Neural progenitor cell (in vitro differentiated cells): Measurements from ENCODE around the gene SLC41A1.

ENCODE experiments used
- CTCF ChIP-seq: fragments of 200-600 bp; sonication (generic); IDR thresholded peaks from 2 replicates; pipeline ENCODE4 v1.5.1; 2017; ENCODE audit warnings: antibody characterized with exemption, mild to moderate bottlenecking
- EZH2 ChIP-seq: fragments of 200-600 bp; sonication (generic); IDR thresholded peaks from 2 replicates; pipeline ENCODE4 v1.6.1; 2017; ENCODE audit warnings: antibody characterized with exemption, mild to moderate bottlenecking, moderate library complexity

- peak; percentile 5 for TF ChIP-seq CTCF
- TF ChIP-seq EZH2 = no peak
These were observed 73.4 kb downstream of the SLC41A1 start for GRCh38 chr1:205739348-205740160.
